Type B pancreatic cell (in vitro differentiated cells): ENCODE data around the gene KAT8. TPM values are rescaled to one million over a fixed set of nuclear protein-coding genes. Genes with fewer than 3 reads are reported as not detected.

Experiments
- DNase-seq: peaks from one replicate; pipeline ENCODE4 v3.0.0; 2021; ENCODE audit warnings: mixed read lengths; ENCODE audit not compliant: unreplicated experiment; ENCODE audit errors: extremely low spot score
- H3K27ac Mint-ChIP-seq: 2 replicates; pipeline ENCODE4 v1.8.0; 2021; ENCODE audit warnings: mild to moderate bottlenecking, mixed read lengths
- H3K27me3 Mint-ChIP-seq: 2 replicates; pipeline ENCODE4 v1.8.0; 2021; ENCODE audit warnings: mixed read lengths
- H3K36me3 Mint-ChIP-seq: 2 replicates; pipeline ENCODE4 v1.8.0; 2021; ENCODE audit warnings: mixed read lengths
- H3K4me1 Mint-ChIP-seq: one replicate; pipeline ENCODE4 v1.8.0; 2021; ENCODE audit warnings: mixed read lengths; ENCODE audit not compliant: unreplicated experiment
- H3K4me3 Mint-ChIP-seq: 2 replicates; pipeline ENCODE4 v1.8.0; 2021; ENCODE audit warnings: mild to moderate bottlenecking, mixed read lengths
- H3K9me3 Mint-ChIP-seq: 2 replicates; pipeline ENCODE4 v1.8.0; 2021; ENCODE audit warnings: mixed read lengths
- total RNA-seq: library from RNA; stranded (reverse); gene quantifications from 2 replicates; pipeline ENCODE4 v1.2.1, GENCODE V29; 2021; ENCODE audit warnings: low replicate concordance
- TF ChIP-seq, protein P1 (sequence below): fragments of 200-600 bp; sonication (generic); conservative IDR thresholded peaks from 2 replicates; pipeline ENCODE4 v1.5.0; 2021; ENCODE audit warnings: antibody characterized with exemption, mild to moderate bottlenecking

Gene KAT8
- total RNA-seq, 1 donor from 2014 or later, result 70.3 TPM

DNA sequence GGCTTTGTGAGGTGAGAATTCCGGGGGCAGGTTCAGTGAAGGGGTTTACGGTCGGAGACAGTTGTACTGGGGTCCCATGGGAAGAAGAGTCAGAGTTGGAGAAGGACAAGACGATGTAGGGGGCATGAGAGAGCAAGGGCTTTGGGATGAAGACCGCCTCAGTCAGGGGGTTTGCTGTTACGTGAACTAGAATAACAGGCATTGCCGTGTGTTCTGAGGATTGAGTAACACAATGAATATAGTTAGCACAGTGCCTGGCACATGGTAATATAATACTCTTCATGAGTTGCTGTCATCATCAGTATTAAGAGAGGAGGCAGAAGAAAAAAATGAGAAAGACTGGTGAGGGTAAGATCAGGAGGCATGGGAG, 42.7 kb upstream of the KAT8 start:
- no peaks in the 10 kb centered on the region for H3K27me3 Mint-ChIP-seq
- H3K9me3 Mint-ChIP-seq, result no peaks in the 10 kb centered on the region
- H3K4me1 Mint-ChIP-seq, result peaks cover 21% of the 10 kb centered on the region
- H3K27ac Mint-ChIP-seq, result peak overlapping the region; percentile 95
- TF ChIP-seq, protein P1, sequence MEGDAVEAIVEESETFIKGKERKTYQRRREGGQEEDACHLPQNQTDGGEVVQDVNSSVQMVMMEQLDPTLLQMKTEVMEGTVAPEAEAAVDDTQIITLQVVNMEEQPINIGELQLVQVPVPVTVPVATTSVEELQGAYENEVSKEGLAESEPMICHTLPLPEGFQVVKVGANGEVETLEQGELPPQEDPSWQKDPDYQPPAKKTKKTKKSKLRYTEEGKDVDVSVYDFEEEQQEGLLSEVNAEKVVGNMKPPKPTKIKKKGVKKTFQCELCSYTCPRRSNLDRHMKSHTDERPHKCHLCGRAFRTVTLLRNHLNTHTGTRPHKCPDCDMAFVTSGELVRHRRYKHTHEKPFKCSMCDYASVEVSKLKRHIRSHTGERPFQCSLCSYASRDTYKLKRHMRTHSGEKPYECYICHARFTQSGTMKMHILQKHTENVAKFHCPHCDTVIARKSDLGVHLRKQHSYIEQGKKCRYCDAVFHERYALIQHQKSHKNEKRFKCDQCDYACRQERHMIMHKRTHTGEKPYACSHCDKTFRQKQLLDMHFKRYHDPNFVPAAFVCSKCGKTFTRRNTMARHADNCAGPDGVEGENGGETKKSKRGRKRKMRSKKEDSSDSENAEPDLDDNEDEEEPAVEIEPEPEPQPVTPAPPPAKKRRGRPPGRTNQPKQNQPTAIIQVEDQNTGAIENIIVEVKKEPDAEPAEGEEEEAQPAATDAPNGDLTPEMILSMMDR, result no peak
- H3K36me3 Mint-ChIP-seq, result peaks cover 11% of the 10 kb centered on the region
- no peak for DNase-seq
- H3K4me3 Mint-ChIP-seq, result peak overlapping the region; percentile 98

- TF ChIP-seq, protein P1, result no peak
- no peaks in the 10 kb centered on the region for H3K27me3 Mint-ChIP-seq
- H3K4me1 Mint-ChIP-seq, result peaks cover 21% of the 10 kb centered on the region
- H3K4me3 Mint-ChIP-seq, result peak overlapping the region; percentile 75
- DNase-seq, result no peak
- no peaks in the 10 kb centered on the region for H3K9me3 Mint-ChIP-seq
- no peak overlapping the region for H3K27ac Mint-ChIP-seq
- peaks cover 11% of the 10 kb centered on the region for H3K36me3 Mint-ChIP-seq
These were observed 41.1 kb upstream of the KAT8 start for GRCh38 chr16:31076319-31076718.

GRCh38 chr16:31077024-31077423, 40.4 kb upstream of the KAT8 start:
- Mint-ChIP-seq H3K4me1 (peaks cover 16% of the 10 kb centered on the region), H3K9me3 (no peaks in the 10 kb centered on the region), H3K27me3 (no peaks in the 10 kb centered on the region), H3K27ac (no peak overlapping the region), H3K36me3 (peaks cover 11% of the 10 kb centered on the region), H3K4me3 (no peak overlapping the region)
- TF ChIP-seq, protein P1, result no peak
- DNase-seq, result no peak

GRCh38 chr16:31077592-31078396, 39.7 kb upstream of the KAT8 start:
- Mint-ChIP-seq H3K27me3 (no peaks in the 10 kb centered on the region), H3K4me3 (no peak overlapping the region), H3K27ac (no peak overlapping the region), H3K9me3 (no peaks in the 10 kb centered on the region), H3K4me1 (peaks cover 13% of the 10 kb centered on the region), H3K36me3 (peaks cover 11% of the 10 kb centered on the region)
- DNase-seq, result no peak
- TF ChIP-seq, protein P1, result no peak

DNA sequence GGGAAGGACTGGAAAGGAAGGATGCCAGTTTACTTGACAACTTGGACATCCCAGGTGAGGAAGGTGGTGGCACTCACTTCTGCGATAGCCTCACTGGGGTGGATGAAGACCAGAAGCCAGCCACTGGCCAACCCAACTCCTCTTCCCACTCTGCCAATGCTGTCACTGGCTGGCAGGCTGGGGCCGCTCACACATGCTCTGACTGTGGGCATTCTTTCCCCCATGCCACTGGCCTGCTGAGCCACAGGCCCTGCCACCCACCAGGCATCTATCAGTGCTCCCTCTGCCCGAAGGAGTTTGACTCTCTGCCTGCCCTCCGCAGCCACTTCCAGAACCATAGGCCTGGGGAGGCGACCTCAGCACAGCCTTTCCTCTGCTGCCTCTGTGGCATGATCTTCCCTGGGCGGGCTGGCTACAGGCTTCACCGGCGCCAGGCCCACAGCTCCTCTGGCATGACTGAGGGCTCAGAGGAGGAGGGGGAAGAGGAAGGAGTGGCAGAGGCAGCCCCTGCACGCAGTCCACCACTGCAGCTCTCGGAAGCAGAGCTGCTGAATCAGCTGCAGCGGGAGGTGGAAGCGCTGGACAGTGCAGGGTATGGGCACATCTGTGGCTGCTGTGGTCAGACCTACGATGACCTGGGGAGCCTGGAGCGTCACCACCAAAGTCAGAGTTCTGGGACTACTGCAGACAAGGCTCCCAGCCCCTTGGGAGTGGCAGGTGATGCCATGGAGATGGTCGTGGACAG, 38.7 kb upstream of the KAT8 start:
- Mint-ChIP-seq H3K9me3 (no peaks in the 10 kb centered on the region), H3K27ac (no peak overlapping the region), H3K4me1 (peaks cover 13% of the 10 kb centered on the region), H3K4me3 (no peak overlapping the region), H3K36me3 (peaks cover 11% of the 10 kb centered on the region), H3K27me3 (no peaks in the 10 kb centered on the region)
- TF ChIP-seq, protein P1, result no peak
- no peak for DNase-seq
